MM.1S (cell line): Measurements from ENCODE around the gene NTN4.

ENCODE experiments used
- EZH2 ChIP-seq: fragments of 300-600 bp; sonication (generic); optimal IDR thresholded peaks from 2 replicates; pipeline ENCODE3; 2017; ENCODE audit warnings: low read depth, mild to moderate bottlenecking, antibody characterized with exemption, low read length, mixed read lengths
- TF ChIP-seq, protein P1 (sequence below): fragments of 300-600 bp; sonication (generic); IDR thresholded peaks from 2 replicates; pipeline ENCODE4 v1.5.1; 2016; ENCODE audit warnings: antibody characterized with exemption, low read length, mixed read lengths

DNA sequence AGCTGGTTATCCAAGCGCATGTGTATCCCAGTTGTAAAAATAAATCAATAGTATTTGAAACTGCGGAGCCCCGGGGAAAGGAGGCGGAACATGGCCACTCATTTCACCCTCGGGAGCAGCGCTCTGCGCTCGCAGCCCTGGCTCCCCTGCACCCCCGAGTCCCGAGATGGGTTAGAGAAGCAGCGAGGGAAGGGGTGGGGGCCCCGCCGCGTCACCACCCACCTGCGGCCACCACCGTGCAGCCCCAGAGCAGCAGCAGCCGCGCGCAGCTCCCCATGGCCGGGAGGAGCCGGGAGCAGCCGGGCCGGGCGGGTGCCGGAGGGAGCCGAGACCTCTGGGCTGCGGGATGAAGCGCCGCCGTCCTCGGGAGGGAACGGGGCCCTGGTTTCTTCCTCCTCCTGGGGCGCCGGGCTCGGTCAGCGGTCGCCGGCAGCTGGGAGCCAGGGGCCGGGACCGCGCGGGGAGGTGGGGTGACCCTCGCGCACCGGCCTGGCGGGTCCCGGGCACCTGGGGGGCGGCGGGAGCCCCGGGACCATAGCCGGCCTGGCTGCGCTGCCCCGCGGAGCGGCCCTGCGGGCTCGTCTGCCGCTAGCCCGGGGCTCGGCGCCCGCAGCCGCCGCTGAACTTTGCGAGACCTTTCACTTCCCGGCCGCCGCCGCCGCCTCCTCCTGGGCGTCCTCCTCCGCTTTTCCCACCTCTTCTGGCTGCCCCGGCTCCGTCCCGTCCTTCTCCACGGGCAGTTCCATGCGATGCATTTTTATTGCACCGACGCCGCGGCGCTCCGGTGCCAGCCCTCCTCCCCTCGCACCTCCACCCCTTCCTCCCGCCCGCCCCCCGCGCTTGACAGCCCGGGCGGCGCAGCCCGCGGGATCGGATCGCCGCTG is at the start of gene NTN4:
- TF ChIP-seq, protein P1, sequence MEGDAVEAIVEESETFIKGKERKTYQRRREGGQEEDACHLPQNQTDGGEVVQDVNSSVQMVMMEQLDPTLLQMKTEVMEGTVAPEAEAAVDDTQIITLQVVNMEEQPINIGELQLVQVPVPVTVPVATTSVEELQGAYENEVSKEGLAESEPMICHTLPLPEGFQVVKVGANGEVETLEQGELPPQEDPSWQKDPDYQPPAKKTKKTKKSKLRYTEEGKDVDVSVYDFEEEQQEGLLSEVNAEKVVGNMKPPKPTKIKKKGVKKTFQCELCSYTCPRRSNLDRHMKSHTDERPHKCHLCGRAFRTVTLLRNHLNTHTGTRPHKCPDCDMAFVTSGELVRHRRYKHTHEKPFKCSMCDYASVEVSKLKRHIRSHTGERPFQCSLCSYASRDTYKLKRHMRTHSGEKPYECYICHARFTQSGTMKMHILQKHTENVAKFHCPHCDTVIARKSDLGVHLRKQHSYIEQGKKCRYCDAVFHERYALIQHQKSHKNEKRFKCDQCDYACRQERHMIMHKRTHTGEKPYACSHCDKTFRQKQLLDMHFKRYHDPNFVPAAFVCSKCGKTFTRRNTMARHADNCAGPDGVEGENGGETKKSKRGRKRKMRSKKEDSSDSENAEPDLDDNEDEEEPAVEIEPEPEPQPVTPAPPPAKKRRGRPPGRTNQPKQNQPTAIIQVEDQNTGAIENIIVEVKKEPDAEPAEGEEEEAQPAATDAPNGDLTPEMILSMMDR = no peak
- no peak for TF ChIP-seq EZH2
